ENCODE data around the gene C2. TPM values are rescaled to one million over a fixed set of nuclear protein-coding genes. Genes with fewer than 3 reads are reported as not detected.
A peak's percentile ranks its signal among the peaks of the same experiment; 100 is the strongest.

C2 gene
- polyA plus RNA-seq (2012; ENCODE audit: insufficient read depth, insufficient read length), result not detected

DNA sequence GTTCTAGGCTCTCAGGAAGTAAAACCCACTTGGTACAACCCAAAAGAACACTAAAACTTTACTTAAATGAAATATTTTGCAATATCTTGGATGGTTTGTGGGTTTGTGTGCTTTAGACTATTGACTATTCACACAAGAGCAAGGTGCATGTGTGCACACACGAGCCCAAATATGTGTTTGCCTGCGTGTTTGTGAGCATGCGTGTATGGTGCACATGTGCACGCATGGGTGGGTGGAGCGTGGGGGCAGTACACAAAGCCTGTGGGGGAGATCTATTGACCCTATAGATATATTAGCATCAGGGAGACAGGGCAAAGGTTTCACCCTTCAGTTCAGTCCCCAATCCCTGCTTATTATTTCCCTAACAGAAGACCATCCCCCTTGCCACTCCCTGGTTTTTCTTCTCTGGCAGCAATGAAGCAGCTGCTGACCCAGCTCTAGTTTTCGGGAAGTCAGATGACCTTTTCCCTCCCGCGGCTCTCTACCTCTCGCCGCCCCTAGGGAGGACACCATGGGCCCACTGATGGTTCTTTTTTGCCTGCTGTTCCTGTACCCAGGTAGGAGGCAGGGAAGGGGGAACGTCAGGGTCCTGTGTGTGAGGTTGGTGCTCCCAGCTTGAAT, at the start of gene C2:
Gene C2 (plus strand): TSS at position 476 of the 621 bp plus-strand sequence. CDS start 36 bp downstream, at position 512.
- DNase-seq (ENCODE audit: low read depth, low spot score), result no peak

GRCh38 chr6:31878222-31878621, 49.3 kb upstream of the C2 start:
- no peak overlapping the region for H3K4me3 ChIP-seq (ENCODE audit: low read length)
- DNase-seq (ENCODE audit: low read depth, low spot score), result no peak

More for the DNA sequence above, at the start of gene C2:
- no peak within 1 kb of the TSS for H3K4me3 ChIP-seq (ENCODE audit: low read length)

DNA sequence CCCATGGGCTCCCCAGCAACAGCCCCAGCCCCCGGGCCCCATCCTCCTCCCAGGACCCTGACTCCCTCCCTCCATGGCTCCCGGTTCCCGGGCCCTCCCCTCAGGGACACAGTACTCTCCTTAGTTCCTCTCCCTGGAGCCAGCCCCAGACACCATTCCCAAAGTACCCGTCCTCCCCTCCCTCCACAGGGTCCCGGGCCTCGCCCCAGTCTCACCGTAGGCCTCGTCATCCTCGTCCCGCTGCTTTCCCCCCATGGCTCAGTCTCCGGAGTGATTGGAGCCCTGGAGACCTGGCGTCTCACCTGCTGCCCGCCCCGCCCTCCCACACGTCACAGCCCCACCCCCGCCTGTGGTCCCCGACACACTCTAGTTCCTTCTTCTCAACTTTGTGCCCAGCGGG, 48.8 kb upstream of the C2 start, which contains the start of gene SLC44A4:
Gene SLC44A4 (minus strand): TSS at position 272 of the 400 bp plus-strand sequence. CDS start 17 bp downstream, at position 255.
- DNase-seq (ENCODE audit: low read depth, low spot score), result no peak

GRCh38 chr6:31879143-31879542, 48.4 kb upstream of the C2 start:
- H3K4me3 ChIP-seq (ENCODE audit: low read length), result no peak overlapping the region
- DNase-seq (ENCODE audit: low read depth, low spot score), result no peak

More for the DNA sequence above, 48.8 kb upstream of the C2 start, which contains the start of gene SLC44A4:
- H3K4me3 ChIP-seq (ENCODE audit: low read length), result no peak within 1 kb of the TSS

GRCh38 chr6:31879901-31880300, 47.6 kb upstream of the C2 start:
- DNase-seq (ENCODE audit: low read depth, low spot score), result no peak

GRCh38 chr6:31880616-31881015, 46.9 kb upstream of the C2 start:
- no peak for DNase-seq (ENCODE audit: low read depth, low spot score)
- no peak overlapping the region for H3K4me3 ChIP-seq (ENCODE audit: low read length)

More at GRCh38 chr6:31879901-31880300, 47.6 kb upstream of the C2 start:
- no peak overlapping the region for H3K4me3 ChIP-seq (ENCODE audit: low read length)

- no peak for DNase-seq (ENCODE audit: low read depth, low spot score)
- no peak overlapping the region for H3K4me3 ChIP-seq (ENCODE audit: low read length)
Measured at GRCh38 chr6:31881136-31881859, 46.2 kb upstream of the C2 start.

DNA sequence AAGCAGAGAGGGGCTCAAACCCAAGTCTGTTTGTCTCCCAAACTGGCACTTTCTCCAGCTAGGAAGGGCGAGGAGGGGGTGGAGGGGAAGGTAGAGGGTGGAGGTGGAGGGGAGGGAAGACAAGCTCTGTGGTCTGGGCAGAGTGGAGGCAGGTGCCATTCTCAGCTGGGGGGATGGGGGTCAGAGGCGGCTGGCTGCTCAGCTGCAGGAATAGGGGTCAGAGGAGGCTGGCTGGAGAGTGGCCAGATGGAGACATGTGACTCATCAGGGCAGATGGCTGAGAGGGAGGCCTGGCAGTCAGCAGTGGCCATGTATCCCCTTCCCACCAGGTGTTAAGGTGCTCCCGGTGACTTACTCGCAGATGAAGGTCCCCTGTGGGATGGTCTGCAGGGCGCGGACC, 45.2 kb upstream of the C2 start:
- no peak overlapping the region for H3K4me3 ChIP-seq (ENCODE audit: low read length)
- no peak for DNase-seq (ENCODE audit: low read depth, low spot score)

DNA sequence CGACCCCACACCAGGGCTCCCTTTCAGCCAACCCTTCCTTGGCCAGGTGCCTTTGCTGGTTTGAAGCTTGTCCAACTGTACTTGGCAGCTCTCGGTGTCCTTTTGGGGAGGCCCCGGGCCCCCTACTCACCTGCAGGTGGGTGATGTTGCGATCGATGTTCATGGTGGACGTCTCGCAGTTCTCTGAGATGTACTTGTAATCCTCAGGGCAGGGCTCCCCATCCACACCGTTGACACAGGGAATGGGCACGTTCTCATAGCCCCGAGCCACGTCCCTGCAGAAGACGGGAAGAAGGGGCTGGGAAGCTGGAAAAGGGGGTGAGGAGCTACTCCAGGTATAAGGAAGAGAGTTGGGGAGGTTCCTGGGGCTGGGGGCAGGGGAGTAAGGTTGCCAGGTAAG, 43.8 kb upstream of the C2 start:
- no peak overlapping the region for H3K4me3 ChIP-seq (ENCODE audit: low read length)
- no peak for DNase-seq (ENCODE audit: low read depth, low spot score)

DNA sequence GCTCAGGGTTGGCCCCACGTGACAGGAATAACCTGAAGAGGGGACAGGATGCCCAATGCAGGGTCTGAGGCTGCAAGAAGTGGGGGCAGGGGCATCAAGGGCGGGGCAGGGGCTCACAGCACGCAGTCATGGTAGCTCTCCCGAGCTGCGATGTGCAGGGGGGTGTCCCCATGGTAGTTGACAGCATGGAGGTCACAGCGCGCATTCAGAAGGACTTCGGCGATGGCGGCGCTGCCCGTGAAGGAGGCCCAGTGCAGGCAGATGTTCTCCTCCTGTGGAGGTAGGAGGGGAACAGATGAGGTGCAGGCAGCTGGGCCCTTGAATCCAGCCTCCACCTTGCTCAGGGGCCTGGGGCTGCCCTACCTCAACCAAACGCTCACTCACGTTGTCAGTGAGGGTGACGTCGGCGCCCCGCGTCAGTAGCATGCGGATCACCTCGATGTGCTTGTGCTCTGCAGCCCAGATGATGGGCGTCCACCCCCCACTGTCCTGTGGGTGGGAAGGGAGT, 42.9 kb upstream of the C2 start:
- no peak for DNase-seq (ENCODE audit: low read depth, low spot score)
- no peak overlapping the region for H3K4me3 ChIP-seq (ENCODE audit: low read length)

DNA sequence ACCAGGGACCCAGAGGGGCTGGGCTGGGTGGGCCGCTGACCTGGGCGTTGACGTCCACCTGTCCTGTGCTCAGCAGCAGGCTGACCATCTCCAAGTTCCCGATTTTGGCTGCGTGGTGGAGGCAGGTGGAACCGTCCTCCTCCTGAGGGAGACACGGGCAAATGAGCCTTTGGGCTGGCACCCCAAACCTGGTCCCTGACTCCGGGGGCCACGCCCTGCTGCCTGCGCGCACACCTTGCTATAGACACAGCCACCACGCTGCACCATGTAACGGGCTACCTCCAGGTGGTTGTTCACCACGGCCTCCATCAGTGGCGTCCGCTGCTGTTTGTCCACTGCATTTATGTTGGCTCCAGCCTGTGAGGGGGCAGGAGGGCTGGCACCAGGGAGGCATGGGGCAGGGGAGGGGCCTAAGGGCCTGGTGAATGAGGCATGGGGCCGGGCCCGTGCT, 41.0 kb upstream of the C2 start:
- DNase-seq (ENCODE audit: low read depth, low spot score), result no peak
- H3K4me3 ChIP-seq (ENCODE audit: low read length), result no peak overlapping the region

DNA sequence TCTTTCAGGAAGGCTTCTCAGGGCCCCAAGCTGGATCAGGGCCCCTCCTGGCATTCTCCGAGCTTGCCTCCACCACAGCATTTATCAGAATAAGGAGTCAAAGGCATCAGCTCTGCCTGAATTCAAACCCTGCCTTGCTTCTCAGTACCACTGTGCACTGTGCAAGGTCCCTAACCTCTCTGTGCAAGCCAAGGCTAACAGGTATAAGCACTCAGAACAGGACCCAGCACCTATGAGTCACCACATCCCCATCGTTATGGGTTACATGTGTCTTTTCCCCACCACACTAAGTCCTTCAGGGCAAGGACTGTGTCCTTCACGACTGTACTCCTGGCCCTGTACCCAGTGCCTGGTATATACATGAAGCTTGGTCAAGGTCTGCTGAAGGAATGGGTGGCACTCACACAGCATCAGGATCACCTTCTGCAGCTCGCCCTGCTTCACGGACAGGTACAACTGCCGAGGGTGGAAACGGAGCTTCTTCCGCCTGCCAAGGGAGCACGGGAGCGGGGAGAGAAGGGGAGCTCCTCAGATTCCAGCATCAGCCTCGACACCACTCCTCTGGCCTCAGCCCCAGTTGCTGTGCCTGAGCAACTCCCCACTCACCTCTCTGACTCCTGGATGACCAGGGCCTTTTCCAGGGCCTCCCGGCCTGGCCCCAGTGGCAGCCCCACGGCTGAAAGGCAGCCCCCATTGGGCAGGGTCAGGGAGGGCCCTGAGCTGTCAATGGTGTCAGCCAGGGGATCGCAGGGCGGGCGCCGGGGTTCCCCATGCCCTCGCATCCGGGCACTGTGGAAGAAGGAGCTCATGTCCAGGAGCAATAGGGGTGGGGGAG, 40.1 kb upstream of the C2 start:
- no peak for DNase-seq (ENCODE audit: low read depth, low spot score)
- no peak overlapping the region for H3K4me3 ChIP-seq (ENCODE audit: low read length)

- DNase-seq (ENCODE audit: low read depth, low spot score), result no peak
Measured at GRCh38 chr6:31888276-31889258, 39.0 kb upstream of the C2 start.

GRCh38 chr6:31889331-31889972, 38.1 kb upstream of the C2 start:
- H3K4me3 ChIP-seq (ENCODE audit: low read length), result no peak overlapping the region
- DNase-seq (ENCODE audit: low read depth, low spot score), result no peak

More at GRCh38 chr6:31888276-31889258, 39.0 kb upstream of the C2 start:
- no peak overlapping the region for H3K4me3 ChIP-seq (ENCODE audit: low read length)

- DNase-seq (ENCODE audit: low read depth, low spot score), result no peak
- no peak overlapping the region for H3K4me3 ChIP-seq (ENCODE audit: low read length)
Measured at GRCh38 chr6:31892821-31893220, 34.7 kb upstream of the C2 start.

DNA sequence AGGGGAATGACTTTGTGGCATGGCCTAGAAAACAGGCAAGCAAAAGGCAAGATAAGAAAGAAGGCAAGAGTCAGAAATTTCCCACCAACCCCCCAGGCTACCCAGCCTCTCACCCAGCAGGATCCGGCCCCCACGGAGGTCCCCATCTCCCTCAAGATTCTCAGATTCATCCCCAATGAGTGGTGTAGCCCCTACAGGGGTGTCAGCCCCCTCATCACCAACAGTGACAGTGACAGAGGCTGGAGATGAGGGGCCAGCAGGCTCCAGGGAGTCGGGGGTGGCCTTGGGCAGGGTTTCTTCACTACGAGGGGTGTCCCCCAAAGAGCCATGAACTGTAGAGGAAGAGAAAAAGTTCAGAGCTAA, 31.0 kb upstream of the C2 start:
- peak overlapping the region; percentile 95 for H3K4me3 ChIP-seq (ENCODE audit: low read length)
- DNase-seq (ENCODE audit: low read depth, low spot score), result no peak

GRCh38 chr6:31896856-31897611, 30.5 kb upstream of the C2 start:
- peak overlapping the region; percentile 95 for H3K4me3 ChIP-seq (ENCODE audit: low read length)
- DNase-seq (ENCODE audit: low read depth, low spot score), result no peak

All from Jurkat, Clone E6-1 (cell line).